ENCODE results near the gene GARRE1. TPM values are rescaled to one million over a fixed set of nuclear protein-coding genes. Genes with fewer than 3 reads are reported as not detected.
A peak's percentile ranks its signal among the peaks of the same experiment; 100 is the strongest.

The GARRE1 gene
- polyA plus RNA-seq, 3 donors from 2014 or later, result 0.93 to 4.0 (median 2.7) TPM

DNA sequence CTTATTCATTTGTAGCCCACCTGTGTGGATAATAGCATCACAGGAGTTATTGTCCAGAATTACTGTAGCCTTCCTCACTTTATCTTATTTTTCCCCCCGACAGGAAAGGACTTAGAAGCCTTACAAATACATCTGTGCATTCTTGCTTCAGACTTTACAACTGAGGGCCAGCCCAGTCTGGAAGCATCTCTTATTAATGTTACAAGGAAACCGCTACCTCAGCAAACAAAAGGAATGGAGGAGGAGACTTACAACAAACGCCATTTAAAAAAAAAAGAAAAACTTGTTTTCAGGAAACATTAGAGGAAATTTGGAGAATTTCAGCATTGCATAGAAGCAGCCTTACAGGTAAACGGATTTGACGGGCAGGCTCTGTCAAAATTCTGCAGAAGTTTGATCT lies 45.2 kb downstream of the GARRE1 start:
- Mint-ChIP-seq H3K4me1 (peaks cover 0 to 1% of the 10 kb centered on the region in 2 donors), H3K4me3 (no peak overlapping the region), H3K36me3 (peaks cover 4 to 8% (median 7%) of the 10 kb centered on the region in 3 donors), H3K9me3 (no peaks in the 10 kb centered on the region), H3K27me3 (ENCODE audit: low read depth in 3 of 3) (peaks cover 0 to 2% (median 0%) of the 10 kb centered on the region in 3 donors), H3K27ac (peak overlapping the region in 1 of 6 donors; percentile 57)
- no peak for DNase-seq

DNA sequence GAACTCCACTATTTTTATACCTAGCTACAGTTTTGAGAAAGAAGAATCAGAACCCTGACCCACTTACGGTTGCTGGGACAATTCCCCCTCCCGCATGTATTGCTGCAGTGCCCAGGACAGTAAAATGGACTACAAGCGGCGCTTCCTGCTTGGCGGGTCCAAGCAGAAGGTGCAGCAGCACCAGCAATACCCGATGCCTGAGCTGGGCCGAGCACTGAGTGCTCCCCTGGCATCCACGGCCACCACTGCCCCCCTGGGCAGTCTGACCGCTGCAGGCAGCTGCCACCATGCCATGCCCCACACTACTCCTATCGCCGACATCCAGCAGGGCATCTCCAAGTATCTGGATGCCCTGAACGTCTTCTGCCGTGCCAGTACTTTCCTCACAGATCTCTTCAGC lies 46.0 kb downstream of the GARRE1 start:
- Mint-ChIP-seq H3K4me1 (peaks cover 0 to 1% of the 10 kb centered on the region in 2 donors), H3K27ac (peak overlapping the region in 2 of 6 donors; percentile 28 to 62), H3K36me3 (peaks cover 7 to 12% (median 8%) of the 10 kb centered on the region in 3 donors), H3K9me3 (no peaks in the 10 kb centered on the region), H3K27me3 (ENCODE audit: low read depth in 3 of 3) (peaks cover 0 to 2% (median 0%) of the 10 kb centered on the region in 3 donors), H3K4me3 (no peak overlapping the region)
- no peak for DNase-seq

DNA sequence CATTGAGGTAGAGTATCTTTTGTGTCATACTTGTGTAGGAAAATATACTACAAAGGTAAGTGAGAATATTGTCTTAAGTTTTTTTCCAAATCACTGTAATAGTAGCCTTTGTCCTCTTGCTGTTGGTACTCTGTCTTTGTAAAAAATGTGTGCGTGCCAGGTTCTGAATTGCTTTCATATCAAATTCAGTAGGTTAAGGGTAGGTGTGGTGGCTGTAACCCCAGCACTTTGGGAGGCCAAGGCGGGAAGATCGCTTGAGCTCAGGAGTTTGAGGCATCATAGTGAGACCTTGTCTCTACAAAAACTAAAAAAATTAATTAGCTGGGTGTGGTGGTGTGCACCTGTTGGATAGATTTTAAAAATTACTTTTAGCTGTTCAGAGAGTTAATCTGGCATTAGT lies 46.6 kb downstream of the GARRE1 start:
- Mint-ChIP-seq H3K4me3 (no peak overlapping the region), H3K4me1 (peaks cover 0 to 1% of the 10 kb centered on the region in 2 donors), H3K9me3 (no peaks in the 10 kb centered on the region), H3K36me3 (peaks cover 7 to 13% (median 8%) of the 10 kb centered on the region in 3 donors), H3K27me3 (ENCODE audit: low read depth in 3 of 3) (peaks cover 0 to 2% (median 0%) of the 10 kb centered on the region in 3 donors), H3K27ac (peak overlapping the region in 1 of 6 donors; percentile 62)
- DNase-seq, result no peak

Other genes with a start within 250 kb of the GARRE1 start
- gene LSM14A, start 82.0 kb upstream of the GARRE1 start, polyA plus RNA-seq, result 100 to 1,000 TPM; 120 to 175 (median 157) TPM
- 100 to 1,000 TPM; 112 to 161 (median 143) TPM for gene GPI, start 110.6 kb downstream of the GARRE1 start, polyA plus RNA-seq
- 10 to 100 TPM in 2 of 3 donors, 1 to 10 TPM in 1; 6.5 to 14.3 (median 11.4) TPM for gene PDCD2L, start 149.8 kb downstream of the GARRE1 start, polyA plus RNA-seq
- 10 to 100 TPM; 77.3 to 95.2 (median 87.4) TPM for gene UBA2, start 173.8 kb downstream of the GARRE1 start, polyA plus RNA-seq
- under 1 TPM in 1 of 3 donors, not detected in 2; 0.03 TPM for gene WTIP, start 227.2 kb downstream of the GARRE1 start, polyA plus RNA-seq